Uterus (tissue), 2 donors: ENCODE results near the gene SLC6A6.

ENCODE experiments used
- POLR2A ChIP-seq, 2 donors: fragments of 450-650 bp; IDR thresholded peaks; one replicate each; pipeline ENCODE4 v1.6.1; 2016; ENCODE audit warnings: antibody characterized with exemption in 2 of 2, mild to moderate bottlenecking in 1 of 2, moderate library complexity in 1 of 2
- TF ChIP-seq, protein P1 (sequence below), 4 experiments: fragments of 200-600 bp in 2 of 4; fragments of 450-650 bp in 2 of 4; sonication (generic) in 2 of 4; IDR thresholded peaks; one replicate each; pipeline ENCODE4 v1.5.1; 2016 to 2019; ENCODE audit warnings: antibody characterized with exemption in 4 of 4, mild to moderate bottlenecking in 2 of 4, moderate library complexity in 1 of 4

DNA sequence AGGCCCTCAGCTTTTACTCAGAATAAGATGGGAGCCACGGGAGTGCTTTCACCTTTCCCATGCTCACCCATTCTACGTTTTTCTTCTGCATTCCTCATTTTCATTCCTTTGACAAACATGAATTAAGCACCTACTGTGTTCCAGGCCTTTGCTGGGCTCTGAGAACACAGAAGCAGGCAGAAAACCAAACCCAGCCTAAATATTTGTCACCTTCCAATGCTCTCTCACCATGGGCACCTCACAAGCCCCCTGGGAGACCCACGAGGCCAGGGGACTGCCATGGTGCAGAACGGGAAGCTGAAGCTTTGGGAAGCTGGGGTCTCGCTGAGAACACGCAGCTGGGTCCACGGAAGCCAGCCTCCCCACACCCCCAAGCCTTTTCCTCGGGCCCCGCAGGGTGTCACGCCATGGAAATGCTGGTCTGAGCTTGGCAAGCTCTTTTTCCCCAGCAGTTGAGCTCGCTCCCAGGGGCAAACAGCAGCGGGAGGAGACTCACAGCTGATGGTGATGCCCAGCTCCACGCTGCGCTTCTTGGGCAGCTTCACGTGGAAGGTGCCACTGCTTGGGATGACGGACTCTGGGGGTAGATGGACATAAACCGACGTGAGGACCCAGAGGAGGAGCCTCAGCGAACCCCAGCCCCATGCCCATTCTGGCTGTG is 110.0 kb downstream of the SLC6A6 start:
- TF ChIP-seq, protein P1, sequence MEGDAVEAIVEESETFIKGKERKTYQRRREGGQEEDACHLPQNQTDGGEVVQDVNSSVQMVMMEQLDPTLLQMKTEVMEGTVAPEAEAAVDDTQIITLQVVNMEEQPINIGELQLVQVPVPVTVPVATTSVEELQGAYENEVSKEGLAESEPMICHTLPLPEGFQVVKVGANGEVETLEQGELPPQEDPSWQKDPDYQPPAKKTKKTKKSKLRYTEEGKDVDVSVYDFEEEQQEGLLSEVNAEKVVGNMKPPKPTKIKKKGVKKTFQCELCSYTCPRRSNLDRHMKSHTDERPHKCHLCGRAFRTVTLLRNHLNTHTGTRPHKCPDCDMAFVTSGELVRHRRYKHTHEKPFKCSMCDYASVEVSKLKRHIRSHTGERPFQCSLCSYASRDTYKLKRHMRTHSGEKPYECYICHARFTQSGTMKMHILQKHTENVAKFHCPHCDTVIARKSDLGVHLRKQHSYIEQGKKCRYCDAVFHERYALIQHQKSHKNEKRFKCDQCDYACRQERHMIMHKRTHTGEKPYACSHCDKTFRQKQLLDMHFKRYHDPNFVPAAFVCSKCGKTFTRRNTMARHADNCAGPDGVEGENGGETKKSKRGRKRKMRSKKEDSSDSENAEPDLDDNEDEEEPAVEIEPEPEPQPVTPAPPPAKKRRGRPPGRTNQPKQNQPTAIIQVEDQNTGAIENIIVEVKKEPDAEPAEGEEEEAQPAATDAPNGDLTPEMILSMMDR (IDR thresholded peaks at IDR 0.05), result no peak
- no peak for TF ChIP-seq POLR2A (IDR thresholded peaks at IDR 0.05)
